NB4 (cell line): Measurements from ENCODE around the gene UCN2.

Source experiments
- DNase-seq: peaks from one replicate; pipeline ENCODE4 v3.0.0; 2010; ENCODE audit warnings: low read depth
- H3K4me3 ChIP-seq: one replicate; pipeline ENCODE4 v1.5.1; 2011; ENCODE audit warnings: mild to moderate bottlenecking, low read depth, low read length, moderate library complexity
- MAX ChIP-seq: IDR thresholded peaks from 2 replicates; pipeline ENCODE4 v1.6.1; 2011; ENCODE audit warnings: low read depth, low read length
- MYC ChIP-seq: IDR thresholded peaks from 2 replicates; pipeline ENCODE4 v1.6.1; 2011; ENCODE audit warnings: low read depth, low read length
- POLR2A ChIP-seq: IDR thresholded peaks from 2 replicates; pipeline ENCODE4 v1.6.1; 2011; ENCODE audit warnings: mild to moderate bottlenecking; ENCODE audit not compliant: insufficient read length; ENCODE audit errors: extremely low read depth
- TF ChIP-seq, protein P1 (sequence below): IDR thresholded peaks from one replicate; pipeline ENCODE4 v1.5.1; 2012; ENCODE audit warnings: low read depth, low read length

Gene UCN2

DNA sequence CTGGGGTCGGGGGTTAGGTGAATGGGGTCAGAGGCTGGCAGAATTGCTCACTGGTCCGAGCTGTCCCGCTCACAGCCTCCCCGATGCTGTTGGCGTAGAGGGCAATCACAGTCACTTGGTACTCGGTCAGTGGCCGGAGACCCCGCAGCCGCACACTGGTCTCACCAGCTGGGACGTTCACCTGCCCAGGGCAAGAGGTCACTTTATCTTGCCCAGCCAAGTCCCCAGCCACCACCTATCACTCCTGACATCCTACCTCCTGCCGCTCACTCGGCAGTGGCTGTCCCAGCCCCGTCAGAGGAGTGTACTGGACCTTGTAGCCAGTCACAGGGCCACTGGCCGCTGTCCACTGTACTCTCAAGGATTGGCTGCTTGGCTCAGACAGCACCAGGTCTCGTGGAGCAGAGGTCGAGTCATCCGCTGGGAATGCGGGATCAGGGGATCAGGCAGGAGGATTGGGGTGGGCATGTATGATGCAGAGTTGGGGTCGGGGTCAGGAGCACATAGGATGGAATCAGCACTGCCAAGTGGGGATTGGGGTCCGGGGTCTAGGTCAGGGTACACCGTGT, 29.0 kb upstream of the UCN2 start:
- no peak overlapping the region for H3K4me3 ChIP-seq
- TF ChIP-seq, protein P1, sequence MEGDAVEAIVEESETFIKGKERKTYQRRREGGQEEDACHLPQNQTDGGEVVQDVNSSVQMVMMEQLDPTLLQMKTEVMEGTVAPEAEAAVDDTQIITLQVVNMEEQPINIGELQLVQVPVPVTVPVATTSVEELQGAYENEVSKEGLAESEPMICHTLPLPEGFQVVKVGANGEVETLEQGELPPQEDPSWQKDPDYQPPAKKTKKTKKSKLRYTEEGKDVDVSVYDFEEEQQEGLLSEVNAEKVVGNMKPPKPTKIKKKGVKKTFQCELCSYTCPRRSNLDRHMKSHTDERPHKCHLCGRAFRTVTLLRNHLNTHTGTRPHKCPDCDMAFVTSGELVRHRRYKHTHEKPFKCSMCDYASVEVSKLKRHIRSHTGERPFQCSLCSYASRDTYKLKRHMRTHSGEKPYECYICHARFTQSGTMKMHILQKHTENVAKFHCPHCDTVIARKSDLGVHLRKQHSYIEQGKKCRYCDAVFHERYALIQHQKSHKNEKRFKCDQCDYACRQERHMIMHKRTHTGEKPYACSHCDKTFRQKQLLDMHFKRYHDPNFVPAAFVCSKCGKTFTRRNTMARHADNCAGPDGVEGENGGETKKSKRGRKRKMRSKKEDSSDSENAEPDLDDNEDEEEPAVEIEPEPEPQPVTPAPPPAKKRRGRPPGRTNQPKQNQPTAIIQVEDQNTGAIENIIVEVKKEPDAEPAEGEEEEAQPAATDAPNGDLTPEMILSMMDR = no peak
- TF ChIP-seq MAX = no peak
- no peak for TF ChIP-seq POLR2A
- no peak for TF ChIP-seq MYC

DNA sequence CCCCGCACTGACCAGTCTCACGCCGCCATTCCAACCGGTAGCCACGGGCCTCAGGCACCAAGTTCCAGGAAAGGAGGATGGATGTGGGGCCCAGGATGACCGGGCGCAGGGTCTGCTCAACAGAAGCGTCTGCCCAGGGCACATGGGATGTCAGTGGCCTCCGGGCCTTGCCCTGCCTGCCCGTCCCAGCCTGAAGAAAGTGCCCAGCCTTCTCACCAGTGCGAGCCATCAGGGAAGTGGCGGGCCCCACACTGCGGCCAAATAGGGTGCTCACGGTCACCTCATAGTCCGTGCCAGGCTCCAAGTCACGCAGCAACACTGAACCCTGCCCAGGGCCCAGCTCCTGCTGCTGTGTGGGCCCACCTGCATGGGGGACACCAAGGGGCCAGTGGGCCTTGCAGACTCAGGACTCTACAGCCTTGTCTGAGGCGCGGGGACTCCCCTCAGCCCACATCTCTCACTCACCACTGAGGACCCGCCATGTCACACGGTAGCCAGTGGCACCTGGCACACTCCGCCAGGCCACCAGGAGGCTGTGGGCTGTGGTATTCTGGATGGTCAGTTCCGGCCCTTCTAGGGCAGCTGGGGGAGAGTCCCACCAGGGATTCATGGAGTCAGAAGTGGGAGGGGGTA, 28.4 kb upstream of the UCN2 start:
- TF ChIP-seq MYC (no peak), POLR2A (no peak), MAX (no peak)
- TF ChIP-seq, protein P1 = no peak
- no peak overlapping the region for H3K4me3 ChIP-seq

More for the DNA sequence above, 29.0 kb upstream of the UCN2 start:
- no peak for DNase-seq

DNA sequence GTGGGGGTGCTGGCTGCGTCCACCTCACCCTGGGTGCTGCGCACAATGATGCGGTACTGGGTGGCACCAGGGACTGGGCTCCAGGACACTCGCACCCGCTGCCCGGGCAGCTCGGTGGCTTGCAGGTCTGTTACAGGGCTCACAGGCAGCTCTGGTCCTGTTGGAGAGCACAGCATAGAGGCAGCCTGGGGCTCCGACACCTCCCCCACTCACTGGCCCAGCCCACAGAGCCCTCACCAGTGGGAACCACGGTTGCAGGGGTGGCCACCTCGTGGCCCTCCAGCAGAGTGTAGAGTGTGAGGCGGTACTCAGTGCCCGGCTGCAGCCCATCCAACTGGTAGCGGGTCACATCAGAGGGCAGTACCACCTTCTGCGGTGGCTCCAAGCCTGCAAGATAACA, 27.9 kb upstream of the UCN2 start:
- TF ChIP-seq POLR2A (no peak), MYC (no peak), MAX (no peak)
- TF ChIP-seq, protein P1 = no peak

More for the DNA sequence above, 28.4 kb upstream of the UCN2 start:
- no peak for DNase-seq

GRCh38 chr3:48588230-48588629, 24.6 kb upstream of the UCN2 start:
- H3K4me3 ChIP-seq = no peak overlapping the region
- DNase-seq = no peak
- TF ChIP-seq MYC = no peak
- TF ChIP-seq MAX = no peak
- no peak for TF ChIP-seq POLR2A
- TF ChIP-seq, protein P1 = no peak

More for the DNA sequence above, 27.9 kb upstream of the UCN2 start:
- no peak for DNase-seq
- no peak overlapping the region for H3K4me3 ChIP-seq

DNA sequence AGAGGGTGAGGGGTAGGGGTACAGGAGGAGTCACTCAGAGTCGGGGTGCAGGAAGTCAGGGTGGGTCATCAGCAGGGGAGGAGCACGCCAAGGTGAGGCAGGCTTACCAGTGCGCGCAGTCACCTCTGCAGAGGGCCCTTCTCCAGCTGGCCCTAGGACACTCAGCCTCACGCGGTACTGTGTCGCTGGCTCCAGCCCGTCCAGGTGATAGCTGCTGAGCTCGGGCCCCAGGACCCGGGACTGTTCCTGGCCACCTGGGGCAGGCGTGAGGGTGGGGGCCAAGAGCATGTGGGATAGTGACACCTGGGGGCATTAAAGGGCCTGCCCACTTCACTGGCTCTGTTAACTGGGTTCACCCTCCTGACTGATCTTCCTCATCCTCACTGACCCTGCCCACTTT, 24.1 kb upstream of the UCN2 start:
- DNase-seq = no peak
- no peak overlapping the region for H3K4me3 ChIP-seq
- TF ChIP-seq, protein P1 = no peak
- TF ChIP-seq MAX (no peak), MYC (no peak), POLR2A (no peak)
